ENCODE measurements around the gene C6.

- TF ChIP-seq ZBTB7A (tag by site-specific recombination; IDR thresholded peaks at IDR 0.05; ENCODE audit: low read depth) (no peak), SCRT1 (tag by site-specific recombination; IDR thresholded peaks at IDR 0.05; ENCODE audit: borderline replicate concordance) (no peak), SP3 (tag by site-specific recombination; IDR thresholded peaks at IDR 0.05) (no peak), ZNF121 (tag by site-specific recombination; IDR thresholded peaks at IDR 0.05) (no peak), SCRT2 (tag by site-specific recombination; IDR thresholded peaks at IDR 0.05) (no peak), ZNF426 (tag by site-specific recombination; IDR thresholded peaks at IDR 0.05) (no peak), ZBTB10 (tag by site-specific recombination; IDR thresholded peaks at IDR 0.05) (no peak)
- TF ChIP-seq, protein P1, sequence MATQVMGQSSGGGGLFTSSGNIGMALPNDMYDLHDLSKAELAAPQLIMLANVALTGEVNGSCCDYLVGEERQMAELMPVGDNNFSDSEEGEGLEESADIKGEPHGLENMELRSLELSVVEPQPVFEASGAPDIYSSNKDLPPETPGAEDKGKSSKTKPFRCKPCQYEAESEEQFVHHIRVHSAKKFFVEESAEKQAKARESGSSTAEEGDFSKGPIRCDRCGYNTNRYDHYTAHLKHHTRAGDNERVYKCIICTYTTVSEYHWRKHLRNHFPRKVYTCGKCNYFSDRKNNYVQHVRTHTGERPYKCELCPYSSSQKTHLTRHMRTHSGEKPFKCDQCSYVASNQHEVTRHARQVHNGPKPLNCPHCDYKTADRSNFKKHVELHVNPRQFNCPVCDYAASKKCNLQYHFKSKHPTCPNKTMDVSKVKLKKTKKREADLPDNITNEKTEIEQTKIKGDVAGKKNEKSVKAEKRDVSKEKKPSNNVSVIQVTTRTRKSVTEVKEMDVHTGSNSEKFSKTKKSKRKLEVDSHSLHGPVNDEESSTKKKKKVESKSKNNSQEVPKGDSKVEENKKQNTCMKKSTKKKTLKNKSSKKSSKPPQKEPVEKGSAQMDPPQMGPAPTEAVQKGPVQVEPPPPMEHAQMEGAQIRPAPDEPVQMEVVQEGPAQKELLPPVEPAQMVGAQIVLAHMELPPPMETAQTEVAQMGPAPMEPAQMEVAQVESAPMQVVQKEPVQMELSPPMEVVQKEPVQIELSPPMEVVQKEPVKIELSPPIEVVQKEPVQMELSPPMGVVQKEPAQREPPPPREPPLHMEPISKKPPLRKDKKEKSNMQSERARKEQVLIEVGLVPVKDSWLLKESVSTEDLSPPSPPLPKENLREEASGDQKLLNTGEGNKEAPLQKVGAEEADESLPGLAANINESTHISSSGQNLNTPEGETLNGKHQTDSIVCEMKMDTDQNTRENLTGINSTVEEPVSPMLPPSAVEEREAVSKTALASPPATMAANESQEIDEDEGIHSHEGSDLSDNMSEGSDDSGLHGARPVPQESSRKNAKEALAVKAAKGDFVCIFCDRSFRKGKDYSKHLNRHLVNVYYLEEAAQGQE (tag by site-specific recombination; IDR thresholded peaks at IDR 0.05), result no peak
- TF ChIP-seq, protein P2, sequence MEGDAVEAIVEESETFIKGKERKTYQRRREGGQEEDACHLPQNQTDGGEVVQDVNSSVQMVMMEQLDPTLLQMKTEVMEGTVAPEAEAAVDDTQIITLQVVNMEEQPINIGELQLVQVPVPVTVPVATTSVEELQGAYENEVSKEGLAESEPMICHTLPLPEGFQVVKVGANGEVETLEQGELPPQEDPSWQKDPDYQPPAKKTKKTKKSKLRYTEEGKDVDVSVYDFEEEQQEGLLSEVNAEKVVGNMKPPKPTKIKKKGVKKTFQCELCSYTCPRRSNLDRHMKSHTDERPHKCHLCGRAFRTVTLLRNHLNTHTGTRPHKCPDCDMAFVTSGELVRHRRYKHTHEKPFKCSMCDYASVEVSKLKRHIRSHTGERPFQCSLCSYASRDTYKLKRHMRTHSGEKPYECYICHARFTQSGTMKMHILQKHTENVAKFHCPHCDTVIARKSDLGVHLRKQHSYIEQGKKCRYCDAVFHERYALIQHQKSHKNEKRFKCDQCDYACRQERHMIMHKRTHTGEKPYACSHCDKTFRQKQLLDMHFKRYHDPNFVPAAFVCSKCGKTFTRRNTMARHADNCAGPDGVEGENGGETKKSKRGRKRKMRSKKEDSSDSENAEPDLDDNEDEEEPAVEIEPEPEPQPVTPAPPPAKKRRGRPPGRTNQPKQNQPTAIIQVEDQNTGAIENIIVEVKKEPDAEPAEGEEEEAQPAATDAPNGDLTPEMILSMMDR (tag by site-specific recombination; IDR thresholded peaks at IDR 0.05), result no peak
Observed at GRCh38 chr5:41219658-41220269, 6.4 kb upstream of the C6 start.

All from HEK293 (cell line).